BLaER1 (cell line): ENCODE data around the gene SRRM4.

Source experiments
- H3K27ac ChIP-seq: shearing (Covaris generic); formaldehyde crosslinking; 2 replicates; pipeline ENCODE4 v1.8.1; 2022
- H3K27me3 ChIP-seq: shearing (Covaris generic); formaldehyde crosslinking; 2 replicates; pipeline ENCODE4 v1.8.1; 2022
- H3K36me3 ChIP-seq: shearing (Covaris generic); formaldehyde crosslinking; 2 replicates; pipeline ENCODE4 v1.8.1; 2022
- H3K4me1 ChIP-seq: shearing (Covaris generic); formaldehyde crosslinking; 2 replicates; pipeline ENCODE4 v1.8.1; 2022
- H3K4me2 ChIP-seq: shearing (Covaris generic); formaldehyde crosslinking; 2 replicates; pipeline ENCODE4 v1.8.1; 2022
- H3K4me3 ChIP-seq: shearing (Covaris generic); formaldehyde crosslinking; 2 replicates; pipeline ENCODE4 v1.8.1; 2022
- H3K9ac ChIP-seq: shearing (Covaris generic); formaldehyde crosslinking; 2 replicates; pipeline ENCODE4 v1.8.1; 2022
- H3K9me3 ChIP-seq: shearing (Covaris generic); formaldehyde crosslinking; 2 replicates; pipeline ENCODE4 v1.8.1; 2022
- H4K20me1 ChIP-seq: shearing (Covaris generic); formaldehyde crosslinking; 2 replicates; pipeline ENCODE4 v1.8.1; 2022
- Cebpa-rat ChIP-seq: shearing (Covaris generic); IDR thresholded peaks from 2 replicates; pipeline ENCODE4 v1.8.1; 2022

Gene SRRM4

GRCh38 chr12:119156401-119157044 is 175.2 kb downstream of the SRRM4 start:
- Histone ChIP-seq H3K9ac (no peak overlapping the region), H3K36me3 (no peaks in the 10 kb centered on the region), H3K27me3 (no peaks in the 10 kb centered on the region), H3K4me2 (peak overlapping the region; percentile 53), H4K20me1 (no peaks in the 10 kb centered on the region), H3K4me1 (peaks cover 17% of the 10 kb centered on the region), H3K4me3 (no peak overlapping the region), H3K27ac (no peak overlapping the region), H3K9me3 (peaks cover 17% of the 10 kb centered on the region)
- TF ChIP-seq Cebpa-rat, result no peak

- Histone ChIP-seq H3K9me3 (peaks cover 16% of the 10 kb centered on the region), H3K9ac (no peak overlapping the region), H3K4me1 (peaks cover 17% of the 10 kb centered on the region), H3K4me3 (no peak overlapping the region), H3K27ac (no peak overlapping the region), H3K4me2 (peak overlapping the region; percentile 13; the same call in 1 of the 2 replicates), H4K20me1 (no peaks in the 10 kb centered on the region), H3K27me3 (no peaks in the 10 kb centered on the region), H3K36me3 (no peaks in the 10 kb centered on the region)
- TF ChIP-seq Cebpa-rat, result no peak
Observed at GRCh38 chr12:119157528-119157927, 176.2 kb downstream of the SRRM4 start.

DNA sequence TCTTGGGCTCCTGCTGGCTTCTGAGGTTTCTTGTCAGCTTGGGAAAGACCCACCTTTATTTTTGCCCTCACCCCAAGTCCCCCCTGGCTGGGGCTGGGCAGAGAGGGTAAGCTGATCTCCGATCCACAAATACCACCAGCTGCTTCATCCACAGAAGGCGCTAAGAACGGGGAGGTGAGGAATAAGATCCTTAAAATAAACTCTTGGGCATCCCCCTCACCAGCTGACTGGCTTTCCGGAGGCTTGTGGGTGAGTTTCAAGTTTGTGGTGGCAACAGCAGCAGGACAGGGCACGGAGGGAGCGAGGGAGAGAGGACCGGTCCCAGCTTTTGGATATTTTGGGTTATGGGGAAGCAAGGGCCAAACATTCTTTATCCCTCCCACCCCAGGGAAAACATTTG is 176.6 kb downstream of the SRRM4 start:
- H3K36me3 ChIP-seq, result no peaks in the 10 kb centered on the region
- H3K27ac ChIP-seq, result no peak overlapping the region
- no peak for TF ChIP-seq Cebpa-rat
- H3K4me3 ChIP-seq, result no peak overlapping the region
- H3K27me3 ChIP-seq, result no peaks in the 10 kb centered on the region
- H3K4me1 ChIP-seq, result peaks cover 17% of the 10 kb centered on the region
- H3K9ac ChIP-seq, result no peak overlapping the region
- H3K4me2 ChIP-seq, result peak overlapping the region; percentile 13; the same call in 1 of the 2 replicates
- H3K9me3 ChIP-seq, result peaks cover 16% of the 10 kb centered on the region
- H4K20me1 ChIP-seq, result no peaks in the 10 kb centered on the region

- Histone ChIP-seq H3K4me1 (peaks cover 17% of the 10 kb centered on the region), H3K4me3 (no peak overlapping the region), H3K9me3 (peaks cover 13% of the 10 kb centered on the region), H3K9ac (no peak overlapping the region), H3K27ac (no peak overlapping the region), H4K20me1 (no peaks in the 10 kb centered on the region), H3K27me3 (no peaks in the 10 kb centered on the region), H3K36me3 (no peaks in the 10 kb centered on the region), H3K4me2 (no peak overlapping the region)
- TF ChIP-seq Cebpa-rat, result no peak
Observed at GRCh38 chr12:119158402-119158801, 177.1 kb downstream of the SRRM4 start.

DNA sequence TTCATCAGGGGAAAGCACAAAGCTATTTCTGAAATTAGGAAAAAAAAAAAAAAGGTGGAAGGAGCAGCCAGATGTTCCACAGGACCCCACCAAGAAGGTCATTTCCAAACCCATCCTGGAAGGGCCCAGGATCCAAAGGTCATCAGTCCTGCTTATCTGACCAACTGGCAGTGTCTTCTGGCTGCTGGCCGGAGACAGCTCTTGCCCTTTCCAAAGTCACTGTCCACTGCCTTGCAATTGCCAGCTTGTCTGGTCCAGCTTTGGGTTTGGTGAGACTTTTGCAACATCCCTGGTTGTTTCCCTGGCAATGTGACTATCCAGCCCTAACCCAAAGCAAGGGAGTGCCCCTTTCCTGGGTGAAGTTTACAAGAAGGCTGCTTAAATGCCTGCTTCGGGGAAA is 178.5 kb downstream of the SRRM4 start:
- H4K20me1 ChIP-seq, result no peaks in the 10 kb centered on the region
- no peak for TF ChIP-seq Cebpa-rat

GRCh38 chr12:119167902-119168301 is 186.6 kb downstream of the SRRM4 start:
- Histone ChIP-seq H3K9ac (no peak overlapping the region), H3K4me2 (no peak overlapping the region), H4K20me1 (no peaks in the 10 kb centered on the region), H3K4me3 (no peak overlapping the region), H3K4me1 (no peaks in the 10 kb centered on the region), H3K27me3 (no peaks in the 10 kb centered on the region), H3K9me3 (no peaks in the 10 kb centered on the region), H3K27ac (no peak overlapping the region), H3K36me3 (no peaks in the 10 kb centered on the region)
- TF ChIP-seq Cebpa-rat, result no peak

More for the DNA sequence above, 178.5 kb downstream of the SRRM4 start:
- no peaks in the 10 kb centered on the region for H3K27me3 ChIP-seq
- H3K27ac ChIP-seq, result no peak overlapping the region
- no peak overlapping the region for H3K9ac ChIP-seq
- H3K9me3 ChIP-seq, result no peaks in the 10 kb centered on the region
- H3K4me2 ChIP-seq, result no peak overlapping the region
- H3K36me3 ChIP-seq, result no peaks in the 10 kb centered on the region
- H3K4me1 ChIP-seq, result peaks cover 17% of the 10 kb centered on the region
- no peak overlapping the region for H3K4me3 ChIP-seq

DNA sequence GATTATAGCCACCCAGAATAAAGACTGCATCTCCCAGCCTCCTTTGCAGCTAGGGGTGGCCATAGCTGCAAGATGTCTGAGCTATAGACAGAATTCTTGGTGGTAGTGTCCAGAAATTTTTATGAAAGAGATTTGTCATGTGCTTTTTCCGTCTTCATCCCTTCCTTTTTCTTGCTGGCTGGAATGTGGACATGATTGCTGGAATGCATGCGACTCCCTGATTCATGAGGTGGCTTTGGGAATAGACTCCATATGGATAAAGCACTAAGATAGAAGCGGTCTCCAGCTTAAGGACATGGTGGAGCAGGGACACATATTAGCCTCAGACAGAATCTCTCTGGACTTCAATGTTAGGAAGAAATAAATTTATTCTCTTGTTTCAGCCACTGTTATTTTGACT is 187.4 kb downstream of the SRRM4 start:
- no peaks in the 10 kb centered on the region for H3K36me3 ChIP-seq
- TF ChIP-seq Cebpa-rat, result no peak
- no peak overlapping the region for H3K4me2 ChIP-seq
- H3K27ac ChIP-seq, result no peak overlapping the region
- no peaks in the 10 kb centered on the region for H3K4me1 ChIP-seq
- H3K9ac ChIP-seq, result no peak overlapping the region
- H3K9me3 ChIP-seq, result no peaks in the 10 kb centered on the region
- H3K27me3 ChIP-seq, result no peaks in the 10 kb centered on the region
- no peaks in the 10 kb centered on the region for H4K20me1 ChIP-seq
- no peak overlapping the region for H3K4me3 ChIP-seq

DNA sequence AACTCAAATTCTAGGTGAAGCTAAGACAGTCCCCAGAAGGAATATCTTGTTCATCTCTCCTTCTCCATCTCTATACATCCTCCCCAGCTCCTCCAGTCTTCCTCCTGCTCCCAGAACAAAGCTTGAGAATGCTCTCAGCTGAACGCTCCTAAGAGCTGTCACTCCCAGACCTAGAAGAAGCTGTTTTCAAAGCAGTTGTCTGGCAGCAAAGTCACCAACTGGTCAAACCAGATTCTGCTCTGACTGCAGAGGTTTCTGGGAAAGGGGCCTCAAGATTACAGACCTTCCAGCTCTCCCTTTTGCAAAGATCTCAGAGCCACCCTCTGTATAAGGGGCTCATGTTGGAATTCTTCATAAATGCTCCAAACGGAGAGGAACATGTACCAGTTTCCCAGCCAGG is 187.8 kb downstream of the SRRM4 start:
- Histone ChIP-seq H3K9me3 (no peaks in the 10 kb centered on the region), H4K20me1 (no peaks in the 10 kb centered on the region), H3K4me2 (no peak overlapping the region), H3K27ac (no peak overlapping the region), H3K27me3 (no peaks in the 10 kb centered on the region), H3K9ac (no peak overlapping the region), H3K4me1 (no peaks in the 10 kb centered on the region), H3K36me3 (no peaks in the 10 kb centered on the region), H3K4me3 (no peak overlapping the region)
- no peak for TF ChIP-seq Cebpa-rat

- H3K36me3 ChIP-seq, result no peaks in the 10 kb centered on the region
- H3K27me3 ChIP-seq, result no peaks in the 10 kb centered on the region
- H3K4me1 ChIP-seq, result no peaks in the 10 kb centered on the region
- H4K20me1 ChIP-seq, result no peaks in the 10 kb centered on the region
- H3K4me3 ChIP-seq, result no peak overlapping the region
- no peak overlapping the region for H3K9ac ChIP-seq
- no peak overlapping the region for H3K27ac ChIP-seq
- H3K4me2 ChIP-seq, result no peak overlapping the region
- H3K9me3 ChIP-seq, result no peaks in the 10 kb centered on the region
- TF ChIP-seq Cebpa-rat, result no peak
Observed at GRCh38 chr12:119171291-119171690, 189.9 kb downstream of the SRRM4 start.

- no peak for TF ChIP-seq Cebpa-rat
- Histone ChIP-seq H4K20me1 (no peaks in the 10 kb centered on the region), H3K9me3 (no peaks in the 10 kb centered on the region), H3K9ac (no peak overlapping the region), H3K4me3 (no peak overlapping the region), H3K36me3 (no peaks in the 10 kb centered on the region), H3K27ac (no peak overlapping the region), H3K27me3 (no peaks in the 10 kb centered on the region), H3K4me2 (no peak overlapping the region), H3K4me1 (no peaks in the 10 kb centered on the region)
Observed at GRCh38 chr12:119171691-119172425, 190.5 kb downstream of the SRRM4 start.
